Suprapubic skin (tissue), 4 donors: ENCODE data around the gene NFIC. TPM values are rescaled to one million over a fixed set of nuclear protein-coding genes. Genes with fewer than 3 reads are reported as not detected.
"Not testable (repeated sequence)": the region's sequence is repeated elsewhere in the genome, so short reads cannot be mapped to it uniquely, and the experiment has no call there.

Experiments used
- DNase-seq, 2 donors: peaks; one replicate each; pipeline ENCODE4 v3.0.0-alpha.2; 2019; ENCODE audit warnings: low spot score in 2 of 2
- H3K27ac ChIP-seq: fragments of 200-600 bp; sonication (generic); one replicate; pipeline ENCODE4 v1.5.1; 2019
- H3K27me3 ChIP-seq: fragments of 200-600 bp; sonication (generic); one replicate; pipeline ENCODE4 v1.5.1; 2019
- H3K36me3 ChIP-seq: fragments of 200-600 bp; sonication (generic); one replicate; pipeline ENCODE4 v1.5.1; 2019
- H3K4me1 ChIP-seq: fragments of 200-600 bp; sonication (generic); one replicate; pipeline ENCODE4 v1.5.1; 2019
- H3K4me3 ChIP-seq: fragments of 200-600 bp; sonication (generic); one replicate; pipeline ENCODE4 v1.5.1; 2019; ENCODE audit warnings: mild to moderate bottlenecking
- H3K9me3 ChIP-seq: fragments of 200-600 bp; sonication (generic); one replicate; pipeline ENCODE4 v1.5.1; 2019
- CTCF ChIP-seq, 2 donors: fragments of 200-600 bp in 1 of 2; fragments of 450-650 bp in 1 of 2; sonication (generic) in 1 of 2; IDR thresholded peaks; one replicate each; pipeline ENCODE4 v1.5.1; 2016 to 2019; ENCODE audit warnings: antibody characterized with exemption in 2 of 2, mild to moderate bottlenecking in 1 of 2, moderate library complexity in 1 of 2
- EP300 ChIP-seq: sonication (generic); formaldehyde crosslinking; IDR thresholded peaks from one replicate; pipeline ENCODE4 v1.6.1; 2017; ENCODE audit warnings: antibody characterized with exemption
- POLR2A ChIP-seq, 2 donors: fragments of 450-650 bp; IDR thresholded peaks; one replicate each; pipeline ENCODE4 v1.6.1; 2017; ENCODE audit warnings: antibody characterized with exemption in 2 of 2, mild to moderate bottlenecking in 2 of 2, moderate library complexity in 2 of 2
- POLR2AphosphoS5 ChIP-seq, 3 donors: sonication (generic); formaldehyde crosslinking; IDR thresholded peaks; one replicate each; pipeline ENCODE4 v1.6.1; 2017; ENCODE audit warnings: antibody characterized with exemption in 3 of 3
- WGBS: methylation state at CpG from one replicate; pipeline ENCODE4 v1.1.5; 2018; 5-methylcytosine and 5-hydroxymethylcytosine counted together
- total RNA-seq, 4 donors: library from RNA; depleted of rRNA; stranded (reverse); fragments of >200 nt; gene quantifications; one replicate each; pipeline ENCODE4 v1.1.0, GENCODE V29; 2016

The NFIC gene
- total RNA-seq, 4 donors from 2014 or later: 135 to 234 (median 194) TPM

GRCh38 chr19:3441986-3442329 is 75.6 kb downstream of the NFIC start:
- Histone ChIP-seq H3K27me3 (no peaks in the 10 kb centered on the region), H3K36me3 (peaks cover 73% of the 10 kb centered on the region), H3K9me3 (no peaks in the 10 kb centered on the region), H3K4me3 (no peak overlapping the region), H3K27ac (peak overlapping the region; percentile 24), H3K4me1 (peaks cover 27% of the 10 kb centered on the region)
- no peak for DNase-seq
- 66% methylated on average over 14 of the region's 14 CpGs for WGBS
- TF ChIP-seq EP300 (no peak), CTCF (IDR thresholded peaks at IDR 0.05) (no peak), POLR2A (IDR thresholded peaks at IDR 0.05) (no peak), POLR2AphosphoS5 (IDR thresholded peaks at IDR 0.05) (no peak)

GRCh38 chr19:3442487-3443071 is 76.2 kb downstream of the NFIC start:
- no peak for TF ChIP-seq POLR2AphosphoS5 (IDR thresholded peaks at IDR 0.05)
- no peak for TF ChIP-seq POLR2A (IDR thresholded peaks at IDR 0.05)
- TF ChIP-seq EP300: no peak
- TF ChIP-seq CTCF (IDR thresholded peaks at IDR 0.05): no peak
- WGBS: 95% methylated on average over 15 of the region's 15 CpGs
- H3K36me3 ChIP-seq: peaks cover 69% of the 10 kb centered on the region
- H3K9me3 ChIP-seq: no peaks in the 10 kb centered on the region
- no peak for DNase-seq
- no peak overlapping the region for H3K27ac ChIP-seq
- H3K4me1 ChIP-seq: peaks cover 27% of the 10 kb centered on the region
- H3K27me3 ChIP-seq: no peaks in the 10 kb centered on the region
- H3K4me3 ChIP-seq: no peak overlapping the region

- Histone ChIP-seq H3K4me1 (peaks cover 27% of the 10 kb centered on the region), H3K4me3 (no peak overlapping the region), H3K27ac (no peak overlapping the region), H3K27me3 (no peaks in the 10 kb centered on the region), H3K9me3 (no peaks in the 10 kb centered on the region), H3K36me3 (peaks cover 70% of the 10 kb centered on the region)
- no peak for DNase-seq
- WGBS: 45% methylated on average over 25 of the region's 33 CpGs
- TF ChIP-seq CTCF (IDR thresholded peaks at IDR 0.05) (no peak), EP300 (no peak), POLR2A (IDR thresholded peaks at IDR 0.05) (no peak), POLR2AphosphoS5 (IDR thresholded peaks at IDR 0.05) (no peak)
Observed at GRCh38 chr19:3443840-3444694, 77.7 kb downstream of the NFIC start.

- no peaks in the 10 kb centered on the region for H3K9me3 ChIP-seq
- no peaks in the 10 kb centered on the region for H3K27me3 ChIP-seq
- H3K27ac ChIP-seq: no peak overlapping the region
- TF ChIP-seq POLR2AphosphoS5 (IDR thresholded peaks at IDR 0.05): no peak
- no peak for TF ChIP-seq POLR2A (IDR thresholded peaks at IDR 0.05)
- no peak for TF ChIP-seq CTCF (IDR thresholded peaks at IDR 0.05)
- no peak for TF ChIP-seq EP300
- 75% methylated on average over 24 of the region's 24 CpGs for WGBS
- peaks cover 27% of the 10 kb centered on the region for H3K4me1 ChIP-seq
- H3K36me3 ChIP-seq: peaks cover 77% of the 10 kb centered on the region
- DNase-seq: no peak
- H3K4me3 ChIP-seq: no peak overlapping the region
Observed at GRCh38 chr19:3444695-3445234, 78.4 kb downstream of the NFIC start.

GRCh38 chr19:3446657-3447056 is 80.3 kb downstream of the NFIC start:
- H3K4me1 ChIP-seq: peaks cover 31% of the 10 kb centered on the region
- H3K27me3 ChIP-seq, H3K4me3 ChIP-seq, H3K9me3 ChIP-seq, H3K27ac ChIP-seq, DNase-seq: not testable (repeated sequence)
- H3K36me3 ChIP-seq: peaks cover 85% of the 10 kb centered on the region
- WGBS: 100% methylated on average over 2 of the region's 4 CpGs
